A673 (cell line): ENCODE data around the gene ISYNA1. TPM values are rescaled to one million over a fixed set of nuclear protein-coding genes. Genes with fewer than 3 reads are reported as not detected.

ENCODE experiments used
- BruUV-seq: library from RNA; stranded (reverse); fragments of 400-500 nt; replicated peaks from 2 replicates; lab custom pipeline; 2021; lab: Mats Ljungman, UMichigan
- CTCF ChIA-PET: fragments of 300-600 bp; sonication (Branson Sonifier 250); formaldehyde crosslinking; loops from one replicate; lab custom pipeline; 2022; ENCODE audit warnings: antibody characterized with exemption; lab: Charles Lee
- POLR2A ChIA-PET: fragments of 300-600 bp; sonication (Branson Sonifier 250); formaldehyde crosslinking; loops from one replicate; lab custom pipeline; 2022; ENCODE audit warnings: antibody characterized with exemption; ENCODE audit not compliant: low non-redundant PET; lab: Charles Lee
- DNase-seq: peaks from one replicate; pipeline ENCODE4 v3.0.0-alpha.2; 2015; ENCODE audit warnings: low spot score
- H3K27ac ChIP-seq: fragments of 200-600 bp; sonication (generic); 2 replicates; pipeline ENCODE4 v1.5.1; 2016; ENCODE audit warnings: mixed run types, low read depth, mild to moderate bottlenecking, mixed read lengths, antibody characterized with exemption, low read length; ENCODE audit not compliant: poor library complexity, severe bottlenecking
- H3K27me3 ChIP-seq: fragments of 200-600 bp; sonication (generic); replicated peaks from 2 replicates; pipeline ENCODE4 v1.6.1; 2017; ENCODE audit warnings: mixed run types, low read depth, mild to moderate bottlenecking, mixed read lengths, antibody characterized with exemption, low read length; ENCODE audit not compliant: insufficient read depth, poor library complexity
- H3K36me3 ChIP-seq: fragments of 200-600 bp; sonication (generic); 2 replicates; pipeline ENCODE4 v1.6.1; 2016; ENCODE audit warnings: mixed run types, mild to moderate bottlenecking, mixed read lengths, antibody characterized with exemption, low read length; ENCODE audit not compliant: insufficient read depth, poor library complexity, severe bottlenecking
- H3K4me1 ChIP-seq: fragments of 200-600 bp; sonication (generic); 2 replicates; pipeline ENCODE4 v1.6.1; 2017; ENCODE audit warnings: mixed run types, mild to moderate bottlenecking, mixed read lengths, antibody characterized with exemption, low read length; ENCODE audit not compliant: insufficient read depth, poor library complexity, severe bottlenecking
- H3K4me3 ChIP-seq: fragments of 200-600 bp; sonication (generic); 2 replicates; pipeline ENCODE4 v1.5.1; 2016; ENCODE audit warnings: low read depth, mixed run types, mild to moderate bottlenecking, mixed read lengths, low read length; ENCODE audit not compliant: poor library complexity, severe bottlenecking
- H3K9me3 ChIP-seq: fragments of 200-600 bp; sonication (generic); 2 replicates; pipeline ENCODE4 v1.6.1; 2016; ENCODE audit warnings: mixed run types, low read depth, mild to moderate bottlenecking, mixed read lengths, antibody characterized with exemption, low read length; ENCODE audit not compliant: poor library complexity, severe bottlenecking
- EZH2 ChIP-seq: fragments of 200-600 bp; sonication (generic); IDR thresholded peaks from 2 replicates; pipeline ENCODE4 v1.6.1; 2017; ENCODE audit warnings: borderline replicate concordance, low read depth, mild to moderate bottlenecking, mixed read lengths, antibody characterized with exemption, low read length; ENCODE audit not compliant: poor library complexity, severe bottlenecking
- intact Hi-C: fragments of 100-400 bp; cut with micrococcal nuclease; formaldehyde crosslinking; loops from one replicate; pipeline ENCODE4 v1.10.0; 2022; ENCODE audit not compliant: unreplicated experiment
- total RNA-seq: library from RNA; stranded (reverse); gene quantifications from 2 replicates; pipeline ENCODE4 v1.2.3, GENCODE V29; 2021
- TF ChIP-seq, protein P1 (sequence below): fragments of 300-800, 200-600 bp; sonication (generic); conservative IDR thresholded peaks from 2 replicates; pipeline ENCODE4 v1.5.1; 2017; ENCODE audit warnings: low read depth, mild to moderate bottlenecking, antibody characterized with exemption, low read length, moderate library complexity, mixed read lengths

Gene ISYNA1
- total RNA-seq, 1 experiment from 2014 or later, result 153 TPM

GRCh38 chr19:18450931-18451836 is 13.3 kb upstream of the ISYNA1 start:
- Histone ChIP-seq H3K27ac (peak overlapping the region; percentile 35), H3K9me3 (no peaks in the 10 kb centered on the region), H3K27me3 (no peaks in the 10 kb centered on the region), H3K4me3 (no peak overlapping the region), H3K36me3 (peaks cover 18% of the 10 kb centered on the region), H3K4me1 (peaks cover 4% of the 10 kb centered on the region)
- CTCF ChIA-PET, result interaction anchor here (0.6 to 1.5 kb wide), 5 partner anchors 11 to 396 kb away, joined by 3 to 9 read pairs (median 5); no protein-coding TSS in a partner anchor
- no peak for TF ChIP-seq EZH2
- TF ChIP-seq, protein P1, sequence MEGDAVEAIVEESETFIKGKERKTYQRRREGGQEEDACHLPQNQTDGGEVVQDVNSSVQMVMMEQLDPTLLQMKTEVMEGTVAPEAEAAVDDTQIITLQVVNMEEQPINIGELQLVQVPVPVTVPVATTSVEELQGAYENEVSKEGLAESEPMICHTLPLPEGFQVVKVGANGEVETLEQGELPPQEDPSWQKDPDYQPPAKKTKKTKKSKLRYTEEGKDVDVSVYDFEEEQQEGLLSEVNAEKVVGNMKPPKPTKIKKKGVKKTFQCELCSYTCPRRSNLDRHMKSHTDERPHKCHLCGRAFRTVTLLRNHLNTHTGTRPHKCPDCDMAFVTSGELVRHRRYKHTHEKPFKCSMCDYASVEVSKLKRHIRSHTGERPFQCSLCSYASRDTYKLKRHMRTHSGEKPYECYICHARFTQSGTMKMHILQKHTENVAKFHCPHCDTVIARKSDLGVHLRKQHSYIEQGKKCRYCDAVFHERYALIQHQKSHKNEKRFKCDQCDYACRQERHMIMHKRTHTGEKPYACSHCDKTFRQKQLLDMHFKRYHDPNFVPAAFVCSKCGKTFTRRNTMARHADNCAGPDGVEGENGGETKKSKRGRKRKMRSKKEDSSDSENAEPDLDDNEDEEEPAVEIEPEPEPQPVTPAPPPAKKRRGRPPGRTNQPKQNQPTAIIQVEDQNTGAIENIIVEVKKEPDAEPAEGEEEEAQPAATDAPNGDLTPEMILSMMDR, result peak; percentile 99
- no TSS peak for BruUV-seq
- DNase-seq, result peak; percentile 84
- POLR2A ChIA-PET, result interaction anchor here (0.5 kb wide), 1 partner anchor 236 kb away, joined by 7 read pairs; no protein-coding TSS in a partner anchor
- intact Hi-C loops, result no loop called here

DNA sequence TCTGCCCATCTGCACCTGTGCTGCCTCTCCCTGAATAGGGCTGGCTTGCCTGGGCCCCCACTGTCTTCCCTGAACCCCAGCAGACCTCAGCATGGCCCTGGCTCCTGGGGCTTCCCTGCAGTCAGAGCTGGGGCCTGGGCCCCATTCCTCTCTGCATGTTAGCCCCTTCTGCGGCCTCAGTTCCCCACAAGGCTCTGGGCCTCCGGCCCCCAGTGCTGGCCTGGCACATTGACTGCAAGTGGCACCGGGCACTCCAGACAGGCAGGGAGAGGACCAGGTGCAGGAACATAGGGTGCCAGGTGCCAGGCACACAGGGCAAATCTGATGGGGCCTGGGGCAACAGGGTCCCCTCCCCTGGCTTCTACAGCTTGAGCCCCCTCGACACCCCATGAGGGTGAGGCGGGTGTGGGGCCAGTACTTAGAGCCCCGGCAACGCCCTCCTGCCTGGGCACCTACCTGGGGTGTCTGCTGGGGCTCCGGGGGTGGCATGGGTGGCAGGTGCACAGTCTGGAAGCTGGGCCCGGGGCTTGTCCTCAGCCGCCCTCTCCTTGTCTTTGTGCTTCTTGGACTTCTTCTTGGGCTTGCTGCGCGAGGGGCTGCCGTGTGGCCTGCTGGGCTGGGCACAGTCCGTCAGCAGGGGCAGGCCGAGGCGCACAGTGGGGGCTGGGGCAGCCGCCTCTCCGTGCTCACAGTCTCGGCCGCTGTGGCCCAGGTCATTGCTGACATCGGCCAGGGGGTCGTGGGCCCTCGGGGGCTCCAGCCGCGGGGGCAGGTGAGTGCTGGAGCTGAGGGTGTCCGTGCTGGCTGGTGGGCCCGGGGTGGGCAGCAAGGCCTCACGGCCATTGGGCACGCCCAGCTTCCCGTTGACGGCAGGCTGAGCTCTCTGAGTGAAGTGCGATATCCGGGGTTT is 12.3 kb upstream of the ISYNA1 start:
- ChIA-PET CTCF (interaction anchor here (1.0 to 1.5 kb wide), 3 partner anchors 10 to 397 kb away, joined by 3 to 5 read pairs (median 4); no protein-coding TSS in a partner anchor), POLR2A (interaction anchor here (0.5 kb wide), 1 partner anchor 235 kb away, joined by 7 read pairs; no protein-coding TSS in a partner anchor)
- H3K36me3 ChIP-seq, result peaks cover 23% of the 10 kb centered on the region
- BruUV-seq, result no TSS peak
- H3K27ac ChIP-seq, result no peak overlapping the region
- TF ChIP-seq EZH2, result no peak
- TF ChIP-seq, protein P1, result no peak
- intact Hi-C loops, result no loop called here
- H3K4me3 ChIP-seq, result no peak overlapping the region
- H3K4me1 ChIP-seq, result peaks cover 4% of the 10 kb centered on the region
- H3K9me3 ChIP-seq, result no peaks in the 10 kb centered on the region
- no peak for DNase-seq
- no peaks in the 10 kb centered on the region for H3K27me3 ChIP-seq

GRCh38 chr19:18449552-18449951 is 11.6 kb upstream of the ISYNA1 start:
- Histone ChIP-seq H3K27ac (no peak overlapping the region), H3K9me3 (no peaks in the 10 kb centered on the region), H3K4me3 (no peak overlapping the region), H3K36me3 (peaks cover 23% of the 10 kb centered on the region), H3K27me3 (no peaks in the 10 kb centered on the region), H3K4me1 (peaks cover 4% of the 10 kb centered on the region)
- ChIA-PET POLR2A (no interaction called here), CTCF (no interaction called here)
- no TSS peak for BruUV-seq
- no peak for DNase-seq
- intact Hi-C loops, result no loop called here
- no peak for TF ChIP-seq EZH2
- TF ChIP-seq, protein P1, result no peak
